Measurements from ENCODE around the gene G6PD.
A peak's percentile ranks its signal among the peaks of the same experiment; 100 is the strongest.

Gene G6PD

DNA sequence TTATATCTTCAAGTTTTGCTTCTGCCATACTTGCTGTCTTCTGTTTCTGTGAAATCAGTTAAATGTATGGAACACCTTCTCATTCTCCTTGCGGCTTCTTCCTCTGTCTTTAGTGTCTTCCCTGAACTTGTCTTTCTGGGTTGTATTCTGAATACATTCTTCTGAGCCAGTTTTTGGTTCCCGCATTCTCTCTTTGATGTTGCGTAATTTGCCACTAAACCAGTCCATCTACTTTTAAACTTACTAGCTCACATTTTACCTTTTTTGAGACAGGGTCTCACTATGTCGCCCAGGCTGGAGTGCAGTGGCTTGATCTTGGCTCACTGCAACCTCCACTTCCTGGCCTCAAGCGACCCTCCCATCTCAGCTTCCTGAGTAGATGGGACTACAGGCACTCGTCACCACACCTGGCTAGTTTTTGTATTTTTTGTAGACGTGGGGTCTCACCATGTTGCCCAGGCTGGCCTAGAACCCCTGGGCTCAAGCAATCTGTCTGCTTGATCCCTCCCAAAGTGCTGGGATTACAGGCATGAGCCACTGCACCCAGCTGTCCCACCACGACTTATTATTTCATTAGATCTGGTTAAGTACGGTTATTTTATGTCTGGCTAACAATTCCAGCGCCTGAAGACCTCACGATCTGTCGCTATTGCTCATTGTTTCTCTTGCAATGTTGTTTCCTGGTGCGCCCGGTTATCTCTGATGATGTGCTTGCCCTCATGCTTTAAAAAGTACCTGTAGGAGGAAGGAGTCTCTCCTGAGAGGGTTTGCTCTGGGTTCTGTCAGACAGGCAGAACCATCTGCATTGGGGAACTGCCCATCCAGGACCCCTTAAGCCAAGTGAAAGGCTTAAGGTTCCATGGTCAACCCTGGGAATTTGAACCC is 20.8 kb downstream of the G6PD start:
- TF ChIP-seq, protein P1, sequence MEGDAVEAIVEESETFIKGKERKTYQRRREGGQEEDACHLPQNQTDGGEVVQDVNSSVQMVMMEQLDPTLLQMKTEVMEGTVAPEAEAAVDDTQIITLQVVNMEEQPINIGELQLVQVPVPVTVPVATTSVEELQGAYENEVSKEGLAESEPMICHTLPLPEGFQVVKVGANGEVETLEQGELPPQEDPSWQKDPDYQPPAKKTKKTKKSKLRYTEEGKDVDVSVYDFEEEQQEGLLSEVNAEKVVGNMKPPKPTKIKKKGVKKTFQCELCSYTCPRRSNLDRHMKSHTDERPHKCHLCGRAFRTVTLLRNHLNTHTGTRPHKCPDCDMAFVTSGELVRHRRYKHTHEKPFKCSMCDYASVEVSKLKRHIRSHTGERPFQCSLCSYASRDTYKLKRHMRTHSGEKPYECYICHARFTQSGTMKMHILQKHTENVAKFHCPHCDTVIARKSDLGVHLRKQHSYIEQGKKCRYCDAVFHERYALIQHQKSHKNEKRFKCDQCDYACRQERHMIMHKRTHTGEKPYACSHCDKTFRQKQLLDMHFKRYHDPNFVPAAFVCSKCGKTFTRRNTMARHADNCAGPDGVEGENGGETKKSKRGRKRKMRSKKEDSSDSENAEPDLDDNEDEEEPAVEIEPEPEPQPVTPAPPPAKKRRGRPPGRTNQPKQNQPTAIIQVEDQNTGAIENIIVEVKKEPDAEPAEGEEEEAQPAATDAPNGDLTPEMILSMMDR (IDR thresholded peaks at IDR 0.05; ENCODE audit: low read depth, low read length, missing control alignments) = no peak
- no peak for DNase-seq (ENCODE audit: extremely low read depth, low read depth)
- no peak overlapping the region for H3K4me3 ChIP-seq (replicated peaks; ENCODE audit: low read depth, low read length)

DNA sequence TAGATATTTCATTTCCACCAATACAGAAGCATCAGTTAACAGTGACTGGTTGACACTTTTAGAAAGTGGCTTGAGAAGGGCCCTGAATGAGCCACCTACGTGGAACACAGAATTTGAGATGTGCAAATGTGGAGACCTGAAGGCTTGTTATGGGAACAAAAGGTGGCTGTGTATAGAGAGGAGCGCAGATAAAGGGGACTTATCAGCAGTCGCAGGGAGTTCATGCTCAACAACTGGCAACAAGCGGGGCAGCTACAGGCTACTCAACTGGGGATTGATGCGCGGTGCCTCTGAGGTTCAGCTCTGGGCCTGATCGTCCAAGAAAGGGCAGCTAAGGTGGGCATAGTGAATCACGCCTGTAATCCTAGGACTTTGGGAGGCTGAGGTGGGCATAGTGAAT is 27.3 kb downstream of the G6PD start:
- TF ChIP-seq, protein P1 (IDR thresholded peaks at IDR 0.05; ENCODE audit: low read depth, low read length, missing control alignments) = no peak
- no peak overlapping the region for H3K4me3 ChIP-seq (replicated peaks; ENCODE audit: low read depth, low read length)
- DNase-seq (ENCODE audit: extremely low read depth, low read depth) = no peak

DNA sequence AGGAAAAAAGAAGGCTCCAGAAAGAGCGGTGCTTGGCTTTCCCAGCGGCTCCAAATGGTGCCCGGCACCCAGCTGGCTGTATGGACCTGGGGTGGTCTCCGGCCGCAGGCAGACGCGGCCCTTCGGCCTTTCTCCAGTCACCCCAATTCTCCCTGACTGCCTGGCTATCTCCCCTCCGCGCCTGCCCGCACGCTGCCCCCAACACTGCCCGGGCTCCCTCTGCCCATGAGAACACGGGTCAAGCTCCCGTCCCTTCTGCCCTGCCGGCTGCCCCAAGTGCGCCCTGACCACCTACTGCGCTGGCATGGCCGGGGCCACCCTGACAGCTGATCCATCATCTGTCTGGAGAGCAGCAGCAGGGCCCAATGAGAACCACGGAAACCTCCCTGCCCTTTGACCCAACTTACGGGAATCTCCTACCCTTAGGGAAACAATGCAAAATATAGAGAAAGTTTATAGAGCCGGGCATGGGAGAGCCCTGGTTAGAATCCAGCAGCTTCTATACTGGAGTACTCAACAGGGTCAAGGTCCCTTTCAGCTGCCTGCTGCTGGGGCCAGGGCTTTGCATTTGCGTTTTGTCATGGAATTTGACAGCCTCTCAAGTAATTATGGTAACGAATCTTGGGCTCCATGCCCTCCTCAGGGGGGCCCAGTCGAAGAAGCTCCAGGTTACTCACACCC is 29.4 kb downstream of the G6PD start:
- DNase-seq (ENCODE audit: extremely low read depth, low read depth) = no peak
- TF ChIP-seq, protein P1 (IDR thresholded peaks at IDR 0.05; ENCODE audit: low read depth, low read length, missing control alignments) = no peak
- H3K4me3 ChIP-seq (replicated peaks; ENCODE audit: low read depth, low read length) = peak overlapping the region; percentile 42; the same call in 1 of the 2 replicates

DNA sequence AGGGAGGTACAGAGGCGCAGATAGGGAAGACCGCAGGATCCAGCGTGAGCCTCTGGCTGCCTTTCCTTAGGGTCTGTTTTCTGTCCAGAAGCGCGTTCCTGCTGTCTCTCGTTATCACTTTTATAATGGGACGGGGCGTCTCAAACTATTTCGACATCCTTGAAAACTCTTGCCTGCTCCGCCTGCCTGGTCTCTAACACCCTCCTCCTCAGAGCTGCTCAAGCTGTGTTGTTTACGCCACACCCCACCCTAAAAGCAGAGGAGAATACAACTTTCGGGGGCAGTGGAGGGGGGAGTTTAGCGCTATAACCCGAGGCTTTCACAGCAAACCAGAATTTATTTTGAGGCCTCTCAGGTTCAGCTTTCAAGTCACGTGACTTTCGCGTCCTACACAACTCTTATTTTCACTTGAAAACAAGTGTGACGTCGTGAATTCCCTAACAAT is 30.0 kb downstream of the G6PD start:
- TF ChIP-seq, protein P1 (IDR thresholded peaks at IDR 0.05; ENCODE audit: low read depth, low read length, missing control alignments) = no peak
- peak overlapping the region; percentile 42 for H3K4me3 ChIP-seq (replicated peaks; ENCODE audit: low read depth, low read length)
- DNase-seq (ENCODE audit: extremely low read depth, low read depth) = no peak

DNA sequence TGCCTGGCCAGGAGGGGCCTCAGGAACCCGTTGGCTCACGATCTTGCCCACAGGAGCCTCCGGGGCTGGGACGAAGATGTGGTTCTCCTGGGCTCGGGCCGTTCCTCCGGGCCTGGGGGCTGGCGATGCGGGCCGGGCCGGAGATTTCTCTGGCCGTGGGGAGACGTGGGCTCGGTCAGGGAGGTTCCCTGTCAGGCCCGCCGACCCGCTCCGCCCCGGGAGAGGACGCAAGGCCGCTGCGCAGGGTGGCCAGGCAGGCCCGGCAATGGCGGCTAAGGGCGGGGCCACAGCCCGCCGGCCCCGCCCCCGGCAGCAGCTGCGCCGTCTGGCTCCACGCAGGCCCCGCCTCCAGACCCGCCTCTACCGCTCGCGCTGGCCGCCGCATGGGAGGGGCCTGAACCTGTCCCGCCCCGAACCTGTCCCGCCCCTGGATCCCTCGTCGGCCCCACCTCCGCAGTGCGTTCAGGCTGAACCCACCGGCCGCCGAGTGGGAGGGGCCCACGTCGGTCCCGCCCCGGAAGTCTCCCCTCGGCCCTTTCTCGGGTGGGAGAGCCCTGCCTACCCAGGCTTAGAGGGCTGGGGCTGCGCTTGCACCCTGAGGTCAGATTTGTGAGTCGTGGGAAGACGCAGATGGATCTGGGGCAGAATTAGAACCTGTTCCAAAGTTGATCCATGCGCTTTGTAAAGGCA is 30.5 kb downstream of the G6PD start, which contains the start of gene FAM3A:
Gene FAM3A (minus strand): TSS at position 267 of the 690 bp plus-strand sequence. CDS start 460 bp downstream, outside the sequence.
- peak within 1 kb of the TSS; percentile 57 for H3K4me3 ChIP-seq (replicated peaks; ENCODE audit: low read depth, low read length)
- TF ChIP-seq, protein P1 (IDR thresholded peaks at IDR 0.05; ENCODE audit: low read depth, low read length, missing control alignments) = no peak
- DNase-seq (ENCODE audit: extremely low read depth, low read depth) = no peak

DNA sequence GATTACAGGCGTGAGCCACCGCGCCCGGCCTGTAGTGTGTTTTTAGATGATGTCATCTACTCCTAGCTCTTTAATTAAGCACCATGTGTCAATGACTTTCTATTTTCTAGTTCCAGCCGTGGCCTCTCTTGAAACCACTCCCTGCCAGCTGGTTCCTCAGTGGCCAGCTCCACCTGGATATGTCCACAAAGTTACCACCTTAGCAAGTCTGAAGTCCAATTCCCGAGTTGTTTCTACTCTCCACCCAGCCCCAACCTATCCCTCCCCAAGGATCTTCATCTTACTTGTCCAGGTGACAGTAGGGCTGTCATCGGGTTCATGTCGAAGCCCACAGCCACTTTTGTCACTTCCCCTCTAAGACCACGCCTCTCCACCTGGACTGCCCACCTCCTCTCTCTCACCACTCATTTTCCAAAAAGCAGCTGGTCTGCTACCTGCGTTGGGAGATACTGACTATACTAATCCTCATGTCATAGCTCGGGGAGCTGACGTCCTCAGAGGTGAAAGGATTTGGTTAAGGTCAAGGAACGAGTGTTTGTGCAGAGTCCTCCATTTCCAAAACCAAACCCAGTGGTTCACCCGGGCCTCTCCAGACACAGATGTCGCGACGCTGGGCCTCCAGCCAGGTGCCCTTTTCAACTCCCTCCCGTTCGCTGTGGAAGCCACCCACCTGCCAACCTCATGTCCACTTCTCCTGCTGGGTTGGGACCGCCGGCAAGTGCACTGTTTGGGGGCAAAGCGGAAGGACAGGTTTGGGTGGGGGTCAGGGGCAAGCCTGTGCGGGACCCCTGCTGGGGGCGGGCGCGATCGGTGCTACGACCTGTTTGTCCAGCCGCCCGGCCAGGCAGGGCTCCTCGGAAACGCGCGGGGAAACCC is 31.3 kb downstream of the G6PD start:
- TF ChIP-seq, protein P1 (IDR thresholded peaks at IDR 0.05; ENCODE audit: low read depth, low read length, missing control alignments) = no peak
- peak overlapping the region; percentile 57 for H3K4me3 ChIP-seq (replicated peaks; ENCODE audit: low read depth, low read length)
- DNase-seq (ENCODE audit: extremely low read depth, low read depth) = no peak

Data from HFF-Myc (cell line).